Coronary artery (tissue), 2 donors: ENCODE results near the gene CAMK2D.
"Not testable (repeated sequence)": the region's sequence is repeated elsewhere in the genome, so short reads cannot be mapped to it uniquely, and the experiment has no call there.

ENCODE experiments used
- DNase-seq: peaks from one replicate; pipeline ENCODE4 v3.0.0-alpha.2; 2017; ENCODE audit warnings: low spot score
- H3K27ac ChIP-seq, 2 donors: fragments of 200-600 bp; sonication (generic); one replicate each; pipeline ENCODE4 v1.5.1; 2016 to 2019
- H3K4me3 ChIP-seq: fragments of 200-600 bp; sonication (generic); 2 replicates; pipeline ENCODE4 v1.5.1; 2016; ENCODE audit warnings: mild to moderate bottlenecking, moderate library complexity
- TF ChIP-seq, protein P1 (sequence below): fragments of 200-600 bp; sonication (generic); IDR thresholded peaks from one replicate; pipeline ENCODE4 v1.5.1; 2019; ENCODE audit warnings: antibody characterized with exemption

The CAMK2D gene

GRCh38 chr4:113773756-113774155 lies 12.2 kb upstream of the CAMK2D start:
- TF ChIP-seq, protein P1, sequence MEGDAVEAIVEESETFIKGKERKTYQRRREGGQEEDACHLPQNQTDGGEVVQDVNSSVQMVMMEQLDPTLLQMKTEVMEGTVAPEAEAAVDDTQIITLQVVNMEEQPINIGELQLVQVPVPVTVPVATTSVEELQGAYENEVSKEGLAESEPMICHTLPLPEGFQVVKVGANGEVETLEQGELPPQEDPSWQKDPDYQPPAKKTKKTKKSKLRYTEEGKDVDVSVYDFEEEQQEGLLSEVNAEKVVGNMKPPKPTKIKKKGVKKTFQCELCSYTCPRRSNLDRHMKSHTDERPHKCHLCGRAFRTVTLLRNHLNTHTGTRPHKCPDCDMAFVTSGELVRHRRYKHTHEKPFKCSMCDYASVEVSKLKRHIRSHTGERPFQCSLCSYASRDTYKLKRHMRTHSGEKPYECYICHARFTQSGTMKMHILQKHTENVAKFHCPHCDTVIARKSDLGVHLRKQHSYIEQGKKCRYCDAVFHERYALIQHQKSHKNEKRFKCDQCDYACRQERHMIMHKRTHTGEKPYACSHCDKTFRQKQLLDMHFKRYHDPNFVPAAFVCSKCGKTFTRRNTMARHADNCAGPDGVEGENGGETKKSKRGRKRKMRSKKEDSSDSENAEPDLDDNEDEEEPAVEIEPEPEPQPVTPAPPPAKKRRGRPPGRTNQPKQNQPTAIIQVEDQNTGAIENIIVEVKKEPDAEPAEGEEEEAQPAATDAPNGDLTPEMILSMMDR: no peak
- Histone ChIP-seq H3K4me3 (no peak overlapping the region), H3K27ac (no peak overlapping the region)
- DNase-seq: no peak

DNA sequence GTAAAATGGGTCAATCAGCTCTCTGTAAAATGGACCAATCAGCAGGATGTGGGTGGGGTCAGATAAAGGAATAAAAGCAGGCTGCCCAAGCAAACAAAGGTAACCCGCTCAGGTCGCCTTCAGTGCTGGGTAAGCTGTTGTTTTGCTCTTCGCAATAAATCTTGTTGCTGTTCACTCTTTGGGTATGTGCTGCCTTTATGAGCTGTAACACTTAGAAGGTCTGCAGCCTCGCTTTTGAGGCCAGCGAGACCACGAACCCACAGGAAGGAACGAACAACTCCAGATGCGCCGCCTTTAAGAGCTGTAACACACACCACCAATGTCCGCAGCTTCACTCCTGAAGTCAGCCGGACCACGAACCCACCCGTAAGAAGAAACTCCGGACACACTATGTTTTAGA lies 11.5 kb upstream of the CAMK2D start:
- Histone ChIP-seq H3K4me3 (no peak overlapping the region), H3K27ac (no peak overlapping the region)
- TF ChIP-seq, protein P1: no peak
- DNase-seq: no peak

GRCh38 chr4:113772319-113772718 lies 10.8 kb upstream of the CAMK2D start:
- TF ChIP-seq, protein P1: no peak
- H3K4me3 ChIP-seq: no peak overlapping the region
- DNase-seq: no peak
- H3K27ac ChIP-seq: no peak overlapping the region

- Histone ChIP-seq H3K27ac (no peak overlapping the region), H3K4me3 (no peak overlapping the region)
- DNase-seq: no peak
- TF ChIP-seq, protein P1: no peak
These were observed 8.2 kb upstream of the CAMK2D start for GRCh38 chr4:113769744-113770143.

DNA sequence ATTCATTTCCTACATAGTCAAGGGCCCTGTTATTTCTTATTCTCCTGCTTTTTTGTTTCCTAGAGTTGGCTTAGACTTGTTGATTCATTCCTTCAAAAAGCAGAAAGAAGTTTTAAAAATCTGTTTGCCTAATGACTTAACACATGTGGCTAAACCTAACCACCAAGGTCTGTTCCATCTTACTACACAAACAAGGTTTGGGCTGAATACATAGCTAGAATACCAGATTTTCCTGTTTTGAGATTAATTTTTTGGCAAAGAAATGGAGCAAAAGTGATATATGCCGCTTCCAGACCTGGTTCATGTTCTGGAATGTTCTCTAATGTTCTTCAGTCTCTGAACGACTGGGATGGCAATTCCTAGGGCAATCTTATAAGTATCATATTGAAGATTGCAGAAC lies 7.4 kb upstream of the CAMK2D start:
- H3K4me3 ChIP-seq: no peak overlapping the region
- TF ChIP-seq, protein P1: no peak
- H3K27ac ChIP-seq: no peak overlapping the region
- DNase-seq: no peak

GRCh38 chr4:113766882-113767281 lies 5.3 kb upstream of the CAMK2D start:
- no peak overlapping the region for H3K4me3 ChIP-seq
- TF ChIP-seq, protein P1: no peak
- H3K27ac ChIP-seq: no peak overlapping the region
- no peak for DNase-seq

- Histone ChIP-seq H3K27ac (no peak overlapping the region), H3K4me3 (no peak overlapping the region)
- TF ChIP-seq, protein P1: no peak
- DNase-seq: no peak
These were observed 3.3 kb upstream of the CAMK2D start for GRCh38 chr4:113764720-113765264.

DNA sequence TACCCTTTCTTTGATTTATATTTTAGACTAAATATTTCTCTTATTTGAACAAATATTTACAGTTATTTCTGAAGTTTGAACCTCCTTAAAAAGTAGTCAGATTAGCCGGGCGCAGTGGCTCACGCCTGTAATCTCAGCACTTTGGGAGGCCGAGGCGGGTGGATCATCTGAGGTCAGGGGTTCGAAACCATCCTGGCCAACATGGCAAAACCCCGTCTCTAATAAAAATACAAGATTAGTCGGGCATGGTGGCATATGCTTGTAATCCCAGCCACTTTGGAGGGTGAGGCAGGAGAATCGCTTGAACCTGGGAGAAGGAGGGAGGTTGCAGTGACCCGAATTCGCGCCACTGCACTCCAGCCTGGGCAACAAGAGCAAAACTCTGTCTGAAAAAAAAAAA lies 2.4 kb upstream of the CAMK2D start:
- not testable (repeated sequence) for H3K27ac ChIP-seq, DNase-seq

More for the DNA sequence above, 2.4 kb upstream of the CAMK2D start:
- H3K4me3 ChIP-seq: not testable (repeated sequence)
